GM13977 (cell line): ENCODE data around the gene GDPD2.
"Not testable (repeated sequence)": the region's sequence is repeated elsewhere in the genome, so short reads cannot be mapped to it uniquely, and the experiment has no call there.

Experiments
- DNase-seq: peaks from one replicate; pipeline ENCODE4 v3.0.0; 2012; ENCODE audit warnings: low spot score
- in situ Hi-C: fragments of 300-500 bp; cut with MboI; formaldehyde crosslinking; loops from one replicate; pipeline ENCODE4 v1.12.0; 2022; ENCODE audit warnings: low sequenced_read_pairs, low pct_unique_long_range_greater_than_20kb, mixed read lengths, inconsistent platforms; ENCODE audit not compliant: unreplicated experiment
- TF ChIP-seq, protein P1 (sequence below): IDR thresholded peaks from 2 replicates; pipeline ENCODE4 v1.5.1; 2012; ENCODE audit warnings: mild to moderate bottlenecking, control low read depth; ENCODE audit not compliant: insufficient read depth; ENCODE audit errors: extremely low read depth, missing control alignments

GDPD2 gene

DNA sequence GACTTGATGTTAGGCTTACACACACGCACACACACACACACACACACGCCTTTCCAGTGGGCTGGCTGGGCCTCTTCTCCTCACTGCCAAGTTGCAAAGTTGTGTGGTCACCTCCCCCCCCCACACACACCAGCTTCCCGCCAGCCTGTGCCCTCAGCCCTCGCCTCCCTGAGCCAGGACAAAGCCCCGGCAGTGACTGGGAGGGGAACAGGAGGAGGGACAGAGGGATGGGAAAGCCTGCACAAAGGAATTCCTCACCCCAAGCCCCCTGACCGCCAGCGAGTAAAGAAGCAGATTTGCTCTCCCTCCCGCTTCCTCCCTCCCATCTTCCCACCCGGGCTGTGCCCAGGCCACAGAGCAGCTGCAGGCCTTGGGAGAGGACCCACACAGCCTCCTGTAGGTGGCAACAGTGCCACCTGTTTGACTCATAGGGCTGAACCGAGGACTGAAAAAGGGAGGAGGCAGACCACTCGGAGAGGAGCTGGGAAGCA lies at the start of gene GDPD2:
GDPD2 (plus strand) TSS at position 464 of the 491 bp plus-strand sequence. CDS start 1,671 bp downstream, outside the sequence.
- DNase-seq: no peak
- in situ Hi-C loops: loop anchor here (25.0 kb wide), 1 partner anchor 236 kb away; the partner anchor contains the start of gene DGAT2L6
- TF ChIP-seq, protein P1, sequence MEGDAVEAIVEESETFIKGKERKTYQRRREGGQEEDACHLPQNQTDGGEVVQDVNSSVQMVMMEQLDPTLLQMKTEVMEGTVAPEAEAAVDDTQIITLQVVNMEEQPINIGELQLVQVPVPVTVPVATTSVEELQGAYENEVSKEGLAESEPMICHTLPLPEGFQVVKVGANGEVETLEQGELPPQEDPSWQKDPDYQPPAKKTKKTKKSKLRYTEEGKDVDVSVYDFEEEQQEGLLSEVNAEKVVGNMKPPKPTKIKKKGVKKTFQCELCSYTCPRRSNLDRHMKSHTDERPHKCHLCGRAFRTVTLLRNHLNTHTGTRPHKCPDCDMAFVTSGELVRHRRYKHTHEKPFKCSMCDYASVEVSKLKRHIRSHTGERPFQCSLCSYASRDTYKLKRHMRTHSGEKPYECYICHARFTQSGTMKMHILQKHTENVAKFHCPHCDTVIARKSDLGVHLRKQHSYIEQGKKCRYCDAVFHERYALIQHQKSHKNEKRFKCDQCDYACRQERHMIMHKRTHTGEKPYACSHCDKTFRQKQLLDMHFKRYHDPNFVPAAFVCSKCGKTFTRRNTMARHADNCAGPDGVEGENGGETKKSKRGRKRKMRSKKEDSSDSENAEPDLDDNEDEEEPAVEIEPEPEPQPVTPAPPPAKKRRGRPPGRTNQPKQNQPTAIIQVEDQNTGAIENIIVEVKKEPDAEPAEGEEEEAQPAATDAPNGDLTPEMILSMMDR: no peak

GRCh38 chrX:70386235-70386634 lies 36.9 kb upstream of the GDPD2 start:
- TF ChIP-seq, protein P1: no peak
- in situ Hi-C loops: no loop called here

DNA sequence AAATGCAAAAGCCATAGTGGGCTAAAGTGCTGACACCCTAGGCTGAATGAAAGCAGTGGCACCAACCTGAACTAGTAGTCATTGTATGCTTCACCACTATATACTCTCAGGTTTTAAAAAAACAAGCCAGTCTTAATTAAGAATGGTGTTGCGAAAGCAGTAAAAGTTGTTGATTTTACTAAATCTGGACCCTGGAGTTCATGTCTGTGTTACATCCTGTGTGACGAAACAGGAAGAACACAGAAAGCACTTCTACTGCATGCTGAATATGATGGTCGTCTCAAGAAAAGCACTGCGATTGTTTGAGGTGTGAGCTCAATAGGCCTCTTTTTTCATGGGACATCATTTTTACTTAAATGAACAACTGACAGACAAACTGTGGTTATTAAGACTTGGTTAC lies 24.2 kb upstream of the GDPD2 start:
- TF ChIP-seq, protein P1: no peak
- no peak for DNase-seq
- in situ Hi-C loops: no loop called here

More at GRCh38 chrX:70386235-70386634, 36.9 kb upstream of the GDPD2 start:
- DNase-seq: no peak

GRCh38 chrX:70400181-70400580 lies 22.9 kb upstream of the GDPD2 start:
- DNase-seq: not testable (repeated sequence)
- in situ Hi-C loops: loop anchor here (25.0 kb wide), 1 partner anchor 213 kb away; the partner anchor contains the start of gene DGAT2L6

- TF ChIP-seq, protein P1: no peak
- in situ Hi-C loops: loop anchor here (25.0 kb wide), 1 partner anchor 215 kb away; the partner anchor contains the start of gene DGAT2L6
These were observed 20.4 kb upstream of the GDPD2 start for GRCh38 chrX:70402721-70403120.

GRCh38 chrX:70405003-70405402 lies 18.1 kb upstream of the GDPD2 start:
- in situ Hi-C loops: loop anchor here (25.0 kb wide), 1 partner anchor 218 kb away; the partner anchor contains the start of gene DGAT2L6
- TF ChIP-seq, protein P1: no peak
- DNase-seq: no peak

More at GRCh38 chrX:70402721-70403120, 20.4 kb upstream of the GDPD2 start:
- DNase-seq: no peak

- DNase-seq: no peak
- TF ChIP-seq, protein P1: no peak
- in situ Hi-C loops: loop anchor here (25.0 kb wide), 1 partner anchor 224 kb away; the partner anchor contains the start of gene DGAT2L6
These were observed 12.2 kb upstream of the GDPD2 start for GRCh38 chrX:70410921-70411320.
